Skin epidermis (tissue), 12 donors: Measurements from ENCODE around the gene WDR70.
"Not testable (repeated sequence)": the region's sequence is repeated elsewhere in the genome, so short reads cannot be mapped to it uniquely, and the experiment has no call there.

Experiments
- H3K27ac ChIP-seq, 21 experiments: fragments of 200-600 bp; sonication (generic) in 11 of 21; one replicate each; pipeline ENCODE4 v1.5.0; 2020; ENCODE audit warnings: mild to moderate bottlenecking in 3 of 21, inconsistent platforms in 2 of 21, moderate library complexity in 2 of 21
- H3K4me3 ChIP-seq, 7 experiments: fragments of 200-600 bp; sonication (generic) in 2 of 7; one replicate each; pipeline ENCODE4 v1.5.0; 2020; ENCODE audit warnings: inconsistent platforms in 2 of 7, mild to moderate bottlenecking in 2 of 7, moderate library complexity in 1 of 7

The WDR70 gene

DNA sequence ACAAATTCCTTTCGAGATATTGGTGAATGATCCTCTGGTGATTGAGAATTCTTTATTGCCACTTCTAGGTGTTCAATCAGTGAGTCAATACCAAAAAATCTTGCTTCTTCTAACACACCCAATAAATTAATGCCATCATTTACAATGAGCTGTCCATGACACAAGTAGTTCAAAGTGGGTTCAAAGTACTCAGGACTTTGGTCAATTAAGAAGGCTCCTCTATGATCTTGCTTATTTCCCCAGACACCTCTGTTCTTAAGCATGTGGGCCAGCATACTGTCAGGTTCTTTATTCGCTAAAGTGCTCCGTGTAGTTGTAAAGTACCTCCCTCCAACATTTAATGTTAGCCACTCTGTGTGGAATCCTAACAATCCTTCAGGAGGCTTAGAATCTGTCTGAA lies 127.1 kb downstream of the WDR70 start:
- no peak overlapping the region for H3K27ac ChIP-seq
- no peak overlapping the region for H3K4me3 ChIP-seq

DNA sequence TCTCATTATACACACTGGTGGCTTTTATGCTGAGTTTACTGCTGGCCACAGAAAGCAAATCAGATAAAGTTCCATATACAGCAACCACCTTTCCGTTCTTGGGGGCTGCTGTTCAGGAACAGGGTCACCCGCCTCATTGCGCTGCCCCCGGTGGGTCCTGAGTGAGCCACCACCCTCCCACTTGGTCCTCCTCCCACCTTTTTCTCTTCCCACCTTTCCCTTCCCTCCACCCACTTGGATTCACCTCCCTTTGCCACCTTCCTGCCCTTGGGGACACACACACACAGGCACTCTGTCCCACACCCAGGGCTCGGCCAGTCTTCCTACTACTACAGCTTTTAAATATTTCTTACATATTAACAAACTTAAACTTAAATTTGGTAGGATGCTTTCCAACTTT lies 127.6 kb downstream of the WDR70 start:
- no peak overlapping the region for H3K27ac ChIP-seq
- no peak overlapping the region for H3K4me3 ChIP-seq

DNA sequence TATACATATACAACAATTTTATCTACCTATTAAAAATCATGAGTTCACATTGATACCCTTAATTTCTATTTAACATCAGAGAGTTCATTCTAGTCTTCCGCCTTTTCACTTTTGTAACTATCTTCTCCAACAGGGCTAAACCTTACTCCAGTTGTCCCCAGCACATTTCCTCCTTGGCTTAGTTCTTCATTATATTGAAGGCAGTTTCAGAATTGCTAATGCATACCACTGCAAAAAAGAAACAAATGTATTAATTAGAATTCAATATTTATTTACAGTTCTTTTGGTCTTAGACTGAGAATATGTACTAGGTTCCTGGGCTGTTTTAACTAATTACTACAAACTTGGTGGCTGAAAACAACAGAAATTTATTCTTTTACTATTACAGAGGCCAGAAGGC lies 132.5 kb downstream of the WDR70 start:
- no peak overlapping the region for H3K4me3 ChIP-seq

DNA sequence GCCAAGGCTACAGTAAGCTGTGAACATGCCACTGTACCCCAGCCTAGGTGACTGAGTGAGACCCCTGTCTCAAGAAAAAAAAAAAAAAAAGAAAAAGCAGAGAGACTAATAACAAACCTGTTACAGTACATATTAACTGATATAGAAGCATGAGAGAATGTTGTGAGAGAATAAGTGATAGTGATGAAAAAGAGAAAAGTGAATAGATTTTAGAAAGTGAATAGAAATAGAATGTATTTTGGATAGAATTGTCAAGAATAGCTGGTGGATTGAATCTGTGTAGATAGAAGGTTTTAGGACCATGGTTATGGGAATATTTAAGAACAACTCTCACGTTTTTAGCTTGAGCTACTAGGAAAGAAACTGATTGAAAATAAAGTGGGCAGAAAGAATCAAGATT lies 135.8 kb downstream of the WDR70 start:
- no peak overlapping the region for H3K27ac ChIP-seq
- H3K4me3 ChIP-seq: no peak overlapping the region

More for the DNA sequence above, 132.5 kb downstream of the WDR70 start:
- no peak overlapping the region for H3K27ac ChIP-seq

DNA sequence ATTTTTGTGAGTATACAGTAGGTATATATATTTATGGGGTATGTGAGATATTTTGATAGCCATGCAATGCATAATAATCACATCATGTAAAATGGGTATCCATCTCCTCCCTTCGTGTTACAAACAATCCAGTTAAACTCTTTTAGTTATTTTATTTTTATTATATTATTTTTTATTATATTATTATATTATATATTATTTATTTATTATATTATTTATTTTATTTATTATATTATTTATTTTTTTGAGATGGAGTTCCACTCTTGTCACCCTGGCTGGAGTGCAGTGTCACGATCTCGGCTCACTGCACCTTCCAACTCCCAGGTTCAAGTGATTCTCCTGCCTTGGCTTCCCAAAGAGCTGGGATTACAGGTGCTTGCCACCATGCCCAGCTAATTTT lies 138.6 kb downstream of the WDR70 start:
- Histone ChIP-seq H3K27ac (no peak overlapping the region), H3K4me3 (no peak overlapping the region)

DNA sequence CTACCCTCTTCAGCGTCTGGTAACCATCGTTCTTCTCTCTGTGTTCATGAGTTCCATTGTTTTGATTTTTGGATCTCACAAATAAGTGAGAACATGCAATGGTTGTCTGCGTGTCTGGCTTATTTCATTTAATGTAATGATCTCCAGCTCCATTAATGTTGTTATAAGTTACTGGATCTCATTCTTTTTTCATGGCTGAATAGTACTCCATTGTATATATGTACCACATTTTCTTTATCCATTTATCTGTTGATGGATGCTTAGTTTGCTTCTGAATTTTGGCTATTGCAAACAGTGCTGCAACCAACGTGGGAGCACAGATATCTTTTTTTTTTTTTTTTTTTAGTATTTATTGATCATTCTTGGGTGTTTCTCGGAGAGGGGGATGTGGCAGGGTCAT lies 139.2 kb downstream of the WDR70 start:
- not testable (repeated sequence) for H3K27ac ChIP-seq, H3K4me3 ChIP-seq

DNA sequence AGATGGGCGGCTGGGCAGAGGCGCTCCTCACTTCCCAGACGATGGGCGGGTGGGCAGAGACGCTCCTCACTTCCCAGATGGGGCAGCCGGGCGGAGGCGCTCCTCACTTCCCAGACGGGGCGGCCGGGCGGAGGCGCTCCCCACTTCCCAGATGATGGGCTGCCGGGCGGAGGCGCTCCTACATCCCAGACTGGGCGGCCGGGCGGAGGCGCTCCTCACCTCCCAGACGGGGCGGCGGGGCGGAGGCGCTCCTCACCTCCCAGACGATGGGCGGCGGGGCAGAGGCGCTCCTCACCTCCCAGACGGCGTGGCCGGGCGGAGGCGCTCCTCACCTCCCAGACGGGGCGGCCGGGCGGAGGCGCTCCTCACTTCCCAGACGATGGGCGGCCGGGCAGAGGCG lies 140.2 kb downstream of the WDR70 start:
- H3K27ac ChIP-seq: no peak overlapping the region
- no peak overlapping the region for H3K4me3 ChIP-seq

DNA sequence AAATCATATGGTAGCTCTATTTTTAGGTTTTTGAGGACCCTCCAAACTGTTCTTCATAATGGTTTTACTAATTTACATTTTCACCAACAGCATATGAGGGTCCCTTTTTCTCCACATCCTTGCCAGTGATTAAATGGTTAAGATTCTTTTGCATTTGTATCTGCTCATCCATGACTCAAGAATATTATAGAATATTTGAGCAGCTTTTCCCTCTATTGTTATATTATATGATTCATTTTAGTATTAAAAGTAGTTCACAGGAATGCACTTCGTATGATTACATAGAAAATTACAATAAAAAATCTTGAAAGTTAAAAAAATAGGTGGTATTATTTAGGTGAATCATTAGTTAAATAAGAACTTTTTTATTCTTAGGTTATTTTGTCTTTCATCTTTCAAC lies 140.7 kb downstream of the WDR70 start:
- Histone ChIP-seq H3K4me3 (no peak overlapping the region), H3K27ac (no peak overlapping the region)

DNA sequence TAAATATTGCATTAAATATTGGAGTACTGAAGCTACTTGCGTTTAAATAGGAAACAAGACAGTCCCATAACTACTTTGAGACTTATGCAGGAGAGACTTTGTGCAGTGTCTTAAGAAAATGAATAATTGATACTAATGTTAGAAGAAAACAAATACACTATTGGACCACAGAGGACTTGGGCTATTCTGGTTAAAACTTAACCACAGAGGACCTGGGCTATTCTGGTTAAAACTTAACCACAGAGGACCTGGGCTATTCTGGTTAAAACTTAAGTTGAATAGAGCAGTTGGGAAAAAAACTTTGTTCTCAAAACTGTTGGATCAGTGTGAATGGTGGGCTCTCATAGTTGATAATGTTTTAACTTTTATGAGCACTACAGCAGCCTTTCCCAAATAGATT lies 141.7 kb downstream of the WDR70 start:
- Histone ChIP-seq H3K4me3 (no peak overlapping the region), H3K27ac (no peak overlapping the region)

DNA sequence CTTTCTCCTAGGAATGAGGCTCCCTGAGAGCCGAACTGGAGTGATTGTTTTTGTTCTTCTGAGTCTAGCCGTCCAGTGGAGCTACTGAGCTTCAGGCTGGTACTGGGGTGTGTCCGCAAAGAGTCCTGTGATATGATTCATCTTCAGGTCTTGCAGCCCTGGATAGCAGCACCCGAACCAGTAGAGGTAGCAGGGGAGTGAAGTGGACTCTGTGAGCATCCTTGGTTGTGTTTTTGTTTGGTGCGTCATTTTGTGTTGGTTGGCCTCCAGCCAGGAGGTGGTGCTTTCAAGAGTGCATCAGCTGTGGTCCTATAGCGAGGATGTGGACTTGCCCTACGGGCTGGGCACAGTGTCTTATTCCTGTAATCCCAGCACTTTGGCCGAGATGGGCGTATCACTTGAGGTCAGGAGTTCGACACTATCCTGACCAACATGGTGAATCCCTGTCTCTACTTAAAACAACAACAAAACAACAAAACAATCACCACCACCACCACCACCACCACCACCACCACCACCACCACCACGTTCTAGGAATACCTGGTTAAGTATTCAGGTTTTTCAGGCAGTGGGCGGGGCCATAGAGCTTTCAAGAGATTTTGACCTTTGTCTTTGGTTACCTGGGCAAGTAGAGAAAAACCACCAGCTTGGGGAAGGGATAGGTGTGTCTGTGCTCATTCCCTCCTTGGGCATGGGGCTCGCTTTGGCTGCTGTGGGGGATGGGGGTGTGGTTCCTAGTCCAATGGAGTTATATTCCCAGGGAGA lies 154.0 kb downstream of the WDR70 start:
- H3K4me3 ChIP-seq: no peak overlapping the region
- H3K27ac ChIP-seq: no peak overlapping the region

DNA sequence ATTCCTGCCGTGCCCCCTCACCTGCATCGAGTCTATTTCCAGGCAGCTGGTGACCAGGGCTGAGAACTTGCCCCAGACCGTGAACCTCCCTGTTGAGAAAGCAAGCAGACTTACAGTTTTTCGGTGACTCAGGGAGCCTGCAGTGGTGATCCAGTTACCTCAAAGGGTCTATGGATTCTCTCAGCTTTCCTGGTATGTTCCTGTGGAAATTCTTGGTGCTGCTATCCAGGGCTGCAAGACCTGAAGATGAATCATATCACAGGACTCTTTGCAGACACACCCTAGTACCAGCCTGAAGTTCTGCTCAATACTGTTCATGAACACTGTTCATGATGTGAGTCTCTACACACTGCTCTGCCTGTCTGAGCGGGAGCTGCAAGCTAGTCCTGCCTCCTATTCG lies 154.7 kb downstream of the WDR70 start:
- no peak overlapping the region for H3K4me3 ChIP-seq

DNA sequence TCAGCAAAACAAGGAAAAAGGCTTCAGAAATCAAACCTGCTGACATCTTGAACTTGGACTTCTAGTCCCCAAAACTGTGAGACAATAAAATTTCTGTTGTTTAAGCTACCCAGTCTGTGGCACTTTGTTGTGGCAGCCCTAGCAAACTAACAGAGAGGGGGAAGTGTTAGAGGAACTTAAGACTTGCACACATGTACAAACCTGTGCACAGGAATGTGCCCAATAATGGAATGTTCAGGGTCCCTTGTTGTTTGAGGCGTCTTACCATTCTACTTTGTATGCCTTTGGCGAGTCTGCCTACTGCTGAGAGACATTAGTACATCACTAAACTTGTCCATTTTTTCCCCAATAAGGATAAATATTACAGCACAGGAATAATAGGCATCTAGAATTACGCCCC lies 160.3 kb downstream of the WDR70 start:
- H3K27ac ChIP-seq: no peak overlapping the region
- no peak overlapping the region for H3K4me3 ChIP-seq

More for the DNA sequence above, 154.7 kb downstream of the WDR70 start:
- H3K27ac ChIP-seq: no peak overlapping the region

DNA sequence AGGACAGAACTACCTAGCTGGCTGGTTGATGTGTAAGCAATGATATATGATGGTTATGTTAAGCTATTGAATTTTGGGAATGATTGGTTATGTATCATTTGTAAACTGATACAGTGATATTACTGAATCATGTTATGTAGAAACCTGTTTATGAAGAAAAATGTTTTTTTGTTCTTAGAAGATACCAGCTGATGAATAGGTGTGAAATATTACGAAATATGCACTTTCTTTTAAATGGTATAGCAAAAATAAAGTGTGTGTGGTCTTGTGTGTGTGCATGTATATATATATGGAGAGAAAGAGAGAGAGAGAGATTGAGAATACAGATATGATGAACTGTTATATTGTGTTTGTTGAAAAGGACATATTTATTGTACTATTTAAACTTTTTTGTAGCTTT lies 164.1 kb downstream of the WDR70 start:
- no peak overlapping the region for H3K4me3 ChIP-seq

DNA sequence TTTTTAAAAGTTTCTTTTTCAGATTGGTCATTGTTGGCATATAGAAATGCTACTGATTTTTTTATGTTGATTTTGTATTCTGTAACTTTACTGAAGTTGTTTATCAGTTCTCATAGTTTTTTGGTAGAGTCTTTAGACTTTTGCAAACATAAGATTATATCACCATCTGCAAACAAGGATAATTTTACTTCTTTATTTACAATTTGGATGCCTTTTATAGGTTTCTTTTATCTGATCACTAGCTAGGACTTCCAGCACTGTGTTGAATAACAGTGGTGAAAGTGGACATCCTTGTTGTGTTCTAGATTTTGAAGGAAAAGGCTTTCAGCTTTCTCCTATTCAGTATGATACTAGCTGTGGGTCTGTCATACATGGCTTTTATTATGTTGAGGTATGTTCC lies 170.3 kb downstream of the WDR70 start:
- no peak overlapping the region for H3K27ac ChIP-seq

More for the DNA sequence above, 164.1 kb downstream of the WDR70 start:
- no peak overlapping the region for H3K27ac ChIP-seq

DNA sequence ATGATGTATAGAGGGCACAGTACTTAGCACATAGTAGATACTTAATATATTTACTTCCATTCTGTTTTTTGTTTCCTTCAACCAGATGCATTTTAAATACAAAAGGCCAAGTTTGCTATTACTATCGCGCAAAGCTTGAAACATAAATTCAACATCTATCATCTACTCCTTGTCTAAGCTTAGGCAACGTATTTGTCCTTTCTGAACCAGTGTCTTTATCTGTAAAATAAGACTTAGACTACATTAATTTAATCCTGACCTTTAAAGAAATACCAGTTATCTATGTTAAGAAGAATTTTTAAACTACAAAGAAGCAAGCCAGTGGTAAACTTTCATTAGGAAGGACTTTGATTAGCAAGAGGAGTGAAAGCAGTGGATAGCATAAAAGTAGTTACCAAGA lies 173.0 kb downstream of the WDR70 start:
- no peak overlapping the region for H3K27ac ChIP-seq
- no peak overlapping the region for H3K4me3 ChIP-seq

More for the DNA sequence above, 170.3 kb downstream of the WDR70 start:
- H3K4me3 ChIP-seq: no peak overlapping the region

DNA sequence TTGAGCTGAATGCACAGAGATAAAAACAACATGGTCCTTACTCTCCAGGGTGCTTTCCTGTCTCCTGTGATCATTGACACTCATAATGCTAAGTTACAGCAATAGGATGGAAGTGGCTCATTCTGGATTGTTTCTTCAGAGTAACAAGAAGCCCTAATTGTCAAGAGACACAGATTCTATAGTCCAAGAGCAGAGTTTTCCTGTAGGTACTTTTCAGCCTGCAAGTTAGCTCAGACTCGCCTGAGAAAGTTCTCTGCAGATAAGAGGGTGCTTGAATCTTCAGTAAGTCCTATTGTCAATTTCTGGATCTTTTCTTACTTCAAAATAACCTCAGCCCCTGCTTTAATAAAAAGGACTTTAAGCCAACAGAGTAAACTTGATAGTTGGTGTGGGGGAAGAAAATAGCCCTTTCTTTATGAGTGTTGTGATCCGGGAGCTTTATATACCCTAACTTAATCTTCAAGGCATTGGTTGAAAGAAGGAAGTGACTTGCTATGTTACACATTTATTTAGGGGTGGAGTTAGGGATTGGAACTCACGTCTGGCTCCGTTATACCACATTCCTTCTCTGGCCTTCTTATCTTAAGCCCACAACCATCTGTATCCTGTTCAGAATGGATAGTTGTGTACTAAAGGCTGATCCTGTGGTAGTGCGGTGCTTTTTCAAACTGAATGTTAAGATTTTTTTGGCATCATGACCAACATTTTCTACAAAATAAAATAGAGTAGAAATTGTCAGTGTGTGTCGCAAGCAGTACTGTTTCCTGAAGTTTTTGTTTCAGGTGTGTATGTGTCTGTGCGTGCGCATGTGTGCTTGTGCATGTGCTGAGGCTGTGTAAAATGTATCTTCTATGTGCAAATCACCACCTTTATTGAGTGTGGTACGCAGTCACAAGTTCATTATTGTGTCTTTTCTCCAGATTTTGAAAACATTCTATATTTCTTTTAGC lies 173.9 kb downstream of the WDR70 start:
- Histone ChIP-seq H3K4me3 (no peak overlapping the region), H3K27ac (no peak overlapping the region)

DNA sequence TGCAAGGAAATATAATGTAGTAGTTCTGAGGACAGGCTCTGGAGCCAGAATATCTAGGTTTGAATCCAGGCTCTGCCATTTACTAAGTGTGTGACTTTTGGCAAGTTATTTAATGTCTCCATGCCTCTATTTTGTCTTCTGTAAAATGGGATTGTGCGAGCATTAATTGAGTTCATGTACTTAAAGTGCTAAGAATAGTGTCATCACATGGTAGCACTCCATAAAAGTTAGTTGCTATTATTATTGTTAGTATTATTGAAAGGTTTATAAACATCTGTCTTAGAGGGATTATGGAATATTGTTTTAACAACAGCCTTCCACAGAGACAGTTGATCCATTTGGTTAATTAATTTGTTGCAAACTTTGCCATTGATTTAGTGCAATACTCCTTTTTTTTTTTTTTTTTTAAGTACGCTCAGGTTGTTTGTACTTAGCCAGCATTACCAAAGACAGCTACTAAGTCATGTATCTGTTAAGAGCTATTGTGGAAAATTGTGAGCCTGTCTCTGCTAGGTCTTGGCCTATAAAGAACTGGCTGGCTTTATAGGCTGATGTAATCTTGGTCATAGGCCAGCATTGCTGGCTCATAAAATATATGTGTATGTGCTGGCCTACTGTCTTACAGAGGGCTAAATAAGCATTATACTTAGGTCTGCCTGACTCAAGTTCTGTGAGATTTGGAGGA lies 174.7 kb downstream of the WDR70 start:
- H3K4me3 ChIP-seq: no peak overlapping the region
- H3K27ac ChIP-seq: no peak overlapping the region

DNA sequence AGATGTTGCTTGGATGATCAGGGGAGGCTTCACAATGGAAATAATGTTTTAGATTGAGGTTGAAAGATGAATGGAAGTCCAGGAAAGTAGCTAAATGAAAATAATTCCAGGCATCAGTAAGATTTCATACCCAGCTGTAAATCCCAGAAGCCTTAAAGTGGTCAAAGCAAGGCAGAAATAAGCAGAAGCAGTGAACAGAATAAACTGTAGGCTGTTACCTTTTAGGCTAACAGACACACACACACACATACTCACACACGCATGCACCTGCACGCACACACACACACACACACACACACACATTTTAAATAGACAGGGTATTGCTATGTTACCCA lies 175.3 kb downstream of the WDR70 start:
- no peak overlapping the region for H3K4me3 ChIP-seq
- H3K27ac ChIP-seq: no peak overlapping the region

DNA sequence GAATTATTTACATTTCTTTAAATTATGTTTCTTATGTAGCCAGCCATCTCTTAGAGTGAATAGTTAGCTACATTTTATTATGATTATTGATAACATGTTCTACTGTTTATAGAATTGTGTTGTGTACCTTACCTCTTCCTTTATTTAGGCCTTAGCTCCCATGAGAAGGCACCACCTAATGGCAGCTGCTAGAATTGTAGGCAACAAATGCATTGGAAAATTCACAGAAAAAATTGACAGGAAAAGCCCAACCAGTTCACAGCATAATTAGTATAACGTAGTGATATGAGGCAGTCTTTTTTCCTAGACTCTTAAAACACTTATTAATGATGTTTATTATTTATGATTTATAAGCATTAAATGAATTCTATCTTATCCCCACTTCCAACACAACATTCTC lies 175.8 kb downstream of the WDR70 start:
- Histone ChIP-seq H3K4me3 (no peak overlapping the region), H3K27ac (no peak overlapping the region)

DNA sequence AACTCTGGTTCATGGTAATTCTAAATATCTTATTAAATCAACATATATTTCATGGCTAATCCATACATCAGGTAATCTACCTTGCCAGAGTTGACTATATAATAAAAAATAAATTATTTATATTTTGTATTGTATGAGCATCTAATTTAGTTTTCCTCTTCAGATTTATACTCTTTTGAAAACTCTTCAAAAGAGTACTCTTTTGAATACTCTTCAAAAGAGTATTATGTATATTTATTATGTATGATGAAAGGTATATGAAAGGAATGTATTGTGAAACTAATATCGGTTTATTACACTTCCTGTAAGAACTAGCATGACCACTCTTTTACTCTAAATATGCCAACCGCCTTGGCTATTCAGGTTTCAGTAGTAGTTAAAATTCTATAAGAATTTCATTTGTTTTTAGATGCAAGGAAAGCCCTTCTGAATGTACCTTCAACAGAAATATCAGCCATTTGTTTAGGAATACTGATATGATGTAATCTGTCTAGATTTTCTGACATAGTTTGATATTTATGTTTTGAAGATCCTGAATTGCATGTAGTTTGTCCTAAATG lies 178.7 kb downstream of the WDR70 start:
- Histone ChIP-seq H3K27ac (no peak overlapping the region), H3K4me3 (no peak overlapping the region)
